Upper lobe of left lung (tissue), 4 donors: ENCODE data around the gene SP8.

Experiments used
- CTCF ChIP-seq, 6 experiments: fragments of 450-650 bp in 4 of 6; fragments of 200-600 bp in 2 of 6; sonication (generic) in 2 of 6; IDR thresholded peaks; one replicate each; pipeline ENCODE4 v1.5.1; 2016 to 2019; ENCODE audit warnings: antibody characterized with exemption in 6 of 6
- EP300 ChIP-seq, 4 donors: sonication (generic); formaldehyde crosslinking; IDR thresholded peaks; one replicate each; pipeline ENCODE4 v1.5.1; 2017; ENCODE audit warnings: antibody characterized with exemption in 4 of 4, control low read depth in 2 of 4
- POLR2A ChIP-seq, 4 donors: fragments of 450-650 bp; IDR thresholded peaks; one replicate each; pipeline ENCODE4 v1.5.1; 2016 to 2017; ENCODE audit warnings: antibody characterized with exemption in 4 of 4, mild to moderate bottlenecking in 2 of 4
- POLR2AphosphoS5 ChIP-seq, 2 donors: sonication (generic); formaldehyde crosslinking; IDR thresholded peaks; one replicate each; pipeline ENCODE4 v1.5.1; 2017; ENCODE audit warnings: antibody characterized with exemption in 2 of 2

GRCh38 chr7:20825555-20825954, 38.9 kb upstream of the SP8 start:
- TF ChIP-seq CTCF (IDR thresholded peaks at IDR 0.05): no peak
- no peak for TF ChIP-seq POLR2A (IDR thresholded peaks at IDR 0.05)
- no peak for TF ChIP-seq EP300 (IDR thresholded peaks at IDR 0.05)
- no peak for TF ChIP-seq POLR2AphosphoS5 (IDR thresholded peaks at IDR 0.05)
